Measurements from ENCODE around the gene ELL2. TPM values are rescaled to one million over a fixed set of nuclear protein-coding genes. Genes with fewer than 3 reads are reported as not detected.
A peak's percentile ranks its signal among the peaks of the same experiment; 100 is the strongest.
"Not testable (repeated sequence)": the region's sequence is repeated elsewhere in the genome, so short reads cannot be mapped to it uniquely, and the experiment has no call there.

ELL2 gene
- total and polyA plus RNA-seq, 7 donors: 16.2 to 59.8 (median 36.9) TPM

DNA sequence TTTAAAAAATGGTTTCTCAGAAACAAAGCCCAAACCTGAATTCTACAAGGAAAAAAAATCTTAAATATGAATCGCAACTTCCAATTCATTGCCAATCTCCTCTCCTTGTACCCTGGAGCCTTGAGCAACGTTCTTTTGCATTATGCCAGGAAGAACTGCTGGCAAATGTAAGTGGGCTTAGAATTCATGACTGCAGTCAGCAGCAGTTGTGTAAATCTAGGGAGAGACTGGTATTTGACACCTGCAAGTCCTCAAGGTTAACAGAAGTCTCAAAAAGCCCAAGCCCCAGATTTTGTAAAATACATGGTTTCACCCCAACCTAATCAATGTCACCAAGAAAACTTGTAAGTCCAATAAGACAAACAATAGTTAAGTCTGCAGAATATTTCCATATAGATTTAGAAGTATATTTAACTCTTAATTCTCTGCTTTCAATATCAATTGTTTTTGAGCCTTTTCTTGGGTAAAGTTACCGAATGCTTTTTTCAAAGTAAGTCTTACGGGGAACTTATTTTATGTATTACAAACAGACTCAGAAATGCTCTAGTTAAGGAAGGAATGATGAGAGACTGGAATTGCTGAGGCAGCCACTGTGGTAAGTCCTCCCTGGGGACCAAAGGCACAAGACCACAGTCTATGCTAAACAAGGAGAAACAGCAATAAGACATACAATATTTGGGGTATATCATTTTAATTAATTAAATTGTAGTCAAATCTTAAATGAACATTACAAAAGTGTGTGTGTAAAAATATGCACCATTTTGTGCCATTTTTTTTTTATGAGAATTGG lies 31.3 kb downstream of the ELL2 start:
- ATAC-seq: peak in 3 of 4 donors; percentile 48 to 77 (median 77)
- WGBS, 3 donors: 58 to 66% (median 62%) methylated on average over 4 of the region's 4 CpGs
- Histone ChIP-seq H3K36me3 (ENCODE audit: insufficient read depth in 1 of 2, low read depth in 1 of 2) (no peaks in the 10 kb centered on the region), H3K9me3 (no peaks in the 10 kb centered on the region), H3K4me3 (no peak overlapping the region), H3K27ac (no peak overlapping the region), H3K4me1 (peaks cover 65% of the 10 kb centered on the region), H3K27me3 (ENCODE audit: insufficient read depth in 3 of 3, low read length in 2 of 3) (no peaks in the 10 kb centered on the region)
- no peak for DNase-seq
- no peak for TF ChIP-seq CTCF (IDR thresholded peaks at IDR 0.05)
- intact Hi-C loops (cut with DNase I): no loop called here

- WGBS, 3 donors: 95 to 98% (median 95%) methylated on average over 7 of the region's 7 CpGs
- Histone ChIP-seq H3K36me3 (ENCODE audit: insufficient read depth in 1 of 2, low read depth in 1 of 2) (no peaks in the 10 kb centered on the region), H3K4me1 (peaks cover 63% of the 10 kb centered on the region), H3K27me3 (ENCODE audit: insufficient read depth in 3 of 3, low read length in 2 of 3) (no peaks in the 10 kb centered on the region), H3K9me3 (no peaks in the 10 kb centered on the region), H3K27ac (no peak overlapping the region), H3K4me3 (no peak overlapping the region)
- intact Hi-C loops (cut with DNase I): no loop called here
- TF ChIP-seq CTCF (IDR thresholded peaks at IDR 0.05): no peak
- ATAC-seq (peak in 1 of 4 donors; percentile 34), DNase-seq (no peak)
Observed at GRCh38 chr5:95928724-95929253, 32.9 kb downstream of the ELL2 start.

DNA sequence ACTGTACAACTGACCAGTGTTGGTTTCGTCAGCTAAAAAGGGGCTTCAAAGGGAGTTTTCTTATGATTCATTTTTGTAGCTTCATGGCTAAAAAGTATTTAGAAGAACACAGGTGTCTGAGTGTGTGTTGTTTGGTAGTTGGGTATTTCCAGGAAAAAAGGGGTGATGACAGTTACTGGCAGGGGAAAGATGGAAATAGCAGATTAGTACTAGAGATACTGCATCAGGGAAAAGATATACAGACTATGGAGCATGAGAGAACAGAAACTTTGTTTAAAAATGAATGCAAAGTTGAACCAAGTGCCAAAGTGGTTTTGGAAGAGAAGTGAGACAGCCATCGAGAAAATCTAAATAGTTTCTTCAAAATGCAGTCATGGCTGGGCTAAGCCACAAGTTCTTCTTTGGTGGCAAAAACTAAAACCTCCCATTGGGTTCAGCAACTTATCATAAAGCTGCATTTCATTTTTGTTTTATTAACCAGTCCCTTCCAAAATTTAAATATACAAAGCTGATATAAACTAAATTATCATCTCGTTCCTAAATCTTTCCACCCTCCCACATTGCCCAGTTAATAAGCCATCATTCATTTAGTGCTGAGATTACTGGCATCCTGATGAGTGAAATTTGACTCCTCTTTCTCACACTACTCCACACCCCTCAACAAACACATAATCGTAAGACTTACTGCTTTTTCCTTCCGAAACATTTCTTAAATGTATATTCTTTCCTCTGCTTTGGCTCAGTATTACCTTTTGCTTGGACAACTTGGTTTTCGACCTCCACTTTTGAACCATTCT lies 33.5 kb downstream of the ELL2 start:
- no peaks in the 10 kb centered on the region for H3K9me3 ChIP-seq
- no peaks in the 10 kb centered on the region for H3K36me3 ChIP-seq (ENCODE audit: insufficient read depth in 1 of 2, low read depth in 1 of 2)
- DNase-seq: no peak
- ATAC-seq: no peak
- WGBS, 3 donors: 51 to 61% (median 59%) methylated on average over 6 of the region's 6 CpGs
- no peak overlapping the region for H3K4me3 ChIP-seq
- intact Hi-C loops (cut with DNase I): no loop called here
- no peaks in the 10 kb centered on the region for H3K27me3 ChIP-seq (ENCODE audit: insufficient read depth in 3 of 3, low read length in 2 of 3)
- H3K4me1 ChIP-seq: peaks cover 57% of the 10 kb centered on the region
- no peak for TF ChIP-seq CTCF (IDR thresholded peaks at IDR 0.05)
- no peak overlapping the region for H3K27ac ChIP-seq

DNA sequence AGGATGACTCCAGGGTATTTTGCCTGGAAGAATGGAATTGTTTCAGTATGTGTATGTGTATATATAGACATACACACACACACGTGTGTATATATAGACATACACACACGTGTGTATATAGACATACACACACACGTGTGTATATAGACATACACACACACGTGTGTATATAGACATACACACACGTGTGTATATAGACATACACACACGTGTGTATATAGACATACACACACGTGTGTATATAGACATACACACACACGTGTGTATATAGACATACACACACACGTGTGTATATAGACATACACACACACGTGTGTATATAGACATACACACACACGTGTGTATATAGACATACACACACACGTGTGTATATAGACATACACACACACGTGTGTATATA lies 34.4 kb downstream of the ELL2 start:
- H3K9me3 ChIP-seq; ATAC-seq; intact Hi-C loops (cut with DNase I); H3K27me3 ChIP-seq (ENCODE audit: insufficient read depth in 3 of 3, low read length in 2 of 3); DNase-seq; H3K27ac ChIP-seq; H3K36me3 ChIP-seq (ENCODE audit: insufficient read depth in 1 of 2, low read depth in 1 of 2); H3K4me3 ChIP-seq: not testable (repeated sequence)
- WGBS, 3 donors: 91 to 92% (median 92%) methylated on average over 11 to 13 of the region's 13 CpGs
- peaks cover 55% of the 10 kb centered on the region for H3K4me1 ChIP-seq

- no peak overlapping the region for H3K4me3 ChIP-seq
- peak overlapping the region; percentile 24 for H3K27ac ChIP-seq
- no peak for TF ChIP-seq CTCF (IDR thresholded peaks at IDR 0.05)
- peaks cover 0 to 3% of the 10 kb centered on the region in 2 donors for H3K36me3 ChIP-seq (ENCODE audit: insufficient read depth in 1 of 2, low read depth in 1 of 2)
- ATAC-seq: no peak
- H3K4me1 ChIP-seq: peaks cover 42% of the 10 kb centered on the region
- intact Hi-C loops (cut with DNase I): no loop called here
- no peak for DNase-seq
- H3K27me3 ChIP-seq (ENCODE audit: insufficient read depth in 3 of 3, low read length in 2 of 3): no peaks in the 10 kb centered on the region
- no peaks in the 10 kb centered on the region for H3K9me3 ChIP-seq
Observed at GRCh38 chr5:95925939-95926338, 35.7 kb downstream of the ELL2 start.

Data from psoas muscle (tissue), 8 donors.